GM18511 (cell line): Measurements from ENCODE around the gene GPATCH2.

ENCODE experiments used
- ATAC-seq: cut with Tn5 transposase; IDR thresholded peaks from one replicate; pipeline ENCODE4 v1.9.1; 2021; ENCODE audit warnings: mild to moderate bottlenecking, moderate library complexity; ENCODE audit not compliant: unreplicated experiment

Gene GPATCH2

GRCh38 chr1:217630711-217631591 is at the start of gene GPATCH2, which contains the start of gene SPATA17:
Gene GPATCH2 (minus strand): TSS chr1:217631090. CDS start chr1:217630971, 119 bp downstream.
Gene SPATA17 (plus strand): TSS chr1:217631344. CDS start chr1:217631379, 35 bp downstream.
- peak; percentile 98 for ATAC-seq

GRCh38 chr1:217674028-217674729 is 43.3 kb upstream of the GPATCH2 start:
- no peak for ATAC-seq

- peak; percentile 64 for ATAC-seq
Observed at GRCh38 chr1:217673387-217673786, 42.5 kb upstream of the GPATCH2 start.

GRCh38 chr1:217668351-217668940 is 37.6 kb upstream of the GPATCH2 start:
- no peak for ATAC-seq

- ATAC-seq = no peak
Observed at GRCh38 chr1:217661407-217661806, 30.5 kb upstream of the GPATCH2 start.

GRCh38 chr1:217660353-217661062 is 29.6 kb upstream of the GPATCH2 start:
- peak; percentile 72 for ATAC-seq

GRCh38 chr1:217650674-217651073 is 19.8 kb upstream of the GPATCH2 start:
- ATAC-seq = no peak

- ATAC-seq = no peak
Observed at GRCh38 chr1:217647791-217648190, 16.9 kb upstream of the GPATCH2 start.

GRCh38 chr1:217642455-217642854 is 11.6 kb upstream of the GPATCH2 start:
- no peak for ATAC-seq

GRCh38 chr1:217627431-217627830 is 3.5 kb downstream of the GPATCH2 start:
- ATAC-seq = no peak

- ATAC-seq = no peak
Observed at GRCh38 chr1:217626321-217626720, 4.6 kb downstream of the GPATCH2 start.

- ATAC-seq = peak; percentile 20
Observed at GRCh38 chr1:217622042-217622441, 8.8 kb downstream of the GPATCH2 start.

GRCh38 chr1:217620814-217621213 is 10.1 kb downstream of the GPATCH2 start:
- peak; percentile 99 for ATAC-seq

- no peak for ATAC-seq
Observed at GRCh38 chr1:217617126-217617525, 13.8 kb downstream of the GPATCH2 start.

- ATAC-seq = no peak
Observed at GRCh38 chr1:217614200-217614712, 16.6 kb downstream of the GPATCH2 start.

- ATAC-seq = no peak
Observed at GRCh38 chr1:217605390-217605789, 25.5 kb downstream of the GPATCH2 start.

- ATAC-seq = no peak
Observed at GRCh38 chr1:217602380-217602779, 28.5 kb downstream of the GPATCH2 start.

GRCh38 chr1:217599154-217599553 is 31.7 kb downstream of the GPATCH2 start:
- ATAC-seq = no peak

- ATAC-seq = no peak
Observed at GRCh38 chr1:217590598-217590997, 40.3 kb downstream of the GPATCH2 start.

GRCh38 chr1:217586586-217586985 is 44.3 kb downstream of the GPATCH2 start:
- no peak for ATAC-seq

GRCh38 chr1:217585577-217585976 is 45.3 kb downstream of the GPATCH2 start:
- ATAC-seq = no peak
